Osteocyte (in vitro differentiated cells): ENCODE data around the gene NT5C2. TPM values are rescaled to one million over a fixed set of nuclear protein-coding genes. Genes with fewer than 3 reads are reported as not detected.
"Not testable (repeated sequence)": the region's sequence is repeated elsewhere in the genome, so short reads cannot be mapped to it uniquely, and the experiment has no call there.

Experiments used
- DNase-seq: peaks from one replicate; pipeline ENCODE4 v3.0.0; 2021; ENCODE audit warnings: mixed read lengths; ENCODE audit not compliant: unreplicated experiment; ENCODE audit errors: extremely low spot score
- H3K27ac Mint-ChIP-seq: one replicate; pipeline ENCODE4 v1.8.0; 2021; ENCODE audit warnings: mild to moderate bottlenecking, mixed read lengths; ENCODE audit not compliant: unreplicated experiment
- H3K27me3 Mint-ChIP-seq: one replicate; pipeline ENCODE4 v1.8.0; 2021; ENCODE audit warnings: mixed read lengths; ENCODE audit not compliant: unreplicated experiment
- H3K36me3 Mint-ChIP-seq: one replicate; pipeline ENCODE4 v1.8.0; 2021; ENCODE audit warnings: mixed read lengths; ENCODE audit not compliant: unreplicated experiment
- H3K4me1 Mint-ChIP-seq: one replicate; pipeline ENCODE4 v1.8.0; 2021; ENCODE audit warnings: mixed read lengths; ENCODE audit not compliant: unreplicated experiment
- H3K4me3 Mint-ChIP-seq: one replicate; pipeline ENCODE4 v1.8.0; 2021; ENCODE audit warnings: mild to moderate bottlenecking, moderate library complexity, mixed read lengths; ENCODE audit not compliant: unreplicated experiment
- H3K9me3 Mint-ChIP-seq: one replicate; pipeline ENCODE4 v1.8.0; 2021; ENCODE audit warnings: mixed read lengths; ENCODE audit not compliant: unreplicated experiment
- total RNA-seq: library from RNA; stranded (reverse); gene quantifications from 2 replicates; pipeline ENCODE4 v1.2.1, GENCODE V29; 2021
- TF ChIP-seq, protein P1 (sequence below): fragments of 200-600 bp; sonication (generic); IDR thresholded peaks from 2 replicates; pipeline ENCODE4 v1.5.0; 2021; ENCODE audit warnings: antibody characterized with exemption, mild to moderate bottlenecking, moderate library complexity

The NT5C2 gene
- total RNA-seq, 1 donor from 2014 or later, result 64.0 TPM

DNA sequence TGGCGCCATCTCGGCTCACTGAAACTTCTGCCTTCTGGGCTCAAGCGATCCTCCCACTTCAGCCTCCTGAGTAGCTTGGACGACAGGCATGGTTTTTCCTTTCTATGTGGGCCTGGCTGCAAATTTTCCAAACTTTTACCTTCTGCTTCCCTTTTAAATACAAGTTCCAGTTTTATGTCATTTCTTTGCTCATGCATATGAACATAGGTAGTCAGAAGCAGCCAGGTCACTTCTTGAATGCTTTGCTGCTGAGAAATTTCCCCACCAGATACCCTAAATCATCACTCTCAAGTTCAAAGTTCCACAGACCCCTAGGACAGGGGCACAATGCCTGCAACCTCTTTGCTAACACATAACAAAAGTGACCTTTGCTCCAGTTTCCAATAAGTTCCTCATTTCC lies 31.1 kb upstream of the NT5C2 start:
- peaks cover 3% of the 10 kb centered on the region for H3K4me1 Mint-ChIP-seq
- H3K36me3 Mint-ChIP-seq, result no peaks in the 10 kb centered on the region
- TF ChIP-seq, protein P1, sequence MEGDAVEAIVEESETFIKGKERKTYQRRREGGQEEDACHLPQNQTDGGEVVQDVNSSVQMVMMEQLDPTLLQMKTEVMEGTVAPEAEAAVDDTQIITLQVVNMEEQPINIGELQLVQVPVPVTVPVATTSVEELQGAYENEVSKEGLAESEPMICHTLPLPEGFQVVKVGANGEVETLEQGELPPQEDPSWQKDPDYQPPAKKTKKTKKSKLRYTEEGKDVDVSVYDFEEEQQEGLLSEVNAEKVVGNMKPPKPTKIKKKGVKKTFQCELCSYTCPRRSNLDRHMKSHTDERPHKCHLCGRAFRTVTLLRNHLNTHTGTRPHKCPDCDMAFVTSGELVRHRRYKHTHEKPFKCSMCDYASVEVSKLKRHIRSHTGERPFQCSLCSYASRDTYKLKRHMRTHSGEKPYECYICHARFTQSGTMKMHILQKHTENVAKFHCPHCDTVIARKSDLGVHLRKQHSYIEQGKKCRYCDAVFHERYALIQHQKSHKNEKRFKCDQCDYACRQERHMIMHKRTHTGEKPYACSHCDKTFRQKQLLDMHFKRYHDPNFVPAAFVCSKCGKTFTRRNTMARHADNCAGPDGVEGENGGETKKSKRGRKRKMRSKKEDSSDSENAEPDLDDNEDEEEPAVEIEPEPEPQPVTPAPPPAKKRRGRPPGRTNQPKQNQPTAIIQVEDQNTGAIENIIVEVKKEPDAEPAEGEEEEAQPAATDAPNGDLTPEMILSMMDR, result no peak
- H3K9me3 Mint-ChIP-seq, result peaks cover 12% of the 10 kb centered on the region
- no peak overlapping the region for H3K4me3 Mint-ChIP-seq
- no peak overlapping the region for H3K27ac Mint-ChIP-seq
- no peaks in the 10 kb centered on the region for H3K27me3 Mint-ChIP-seq
- DNase-seq, result no peak

DNA sequence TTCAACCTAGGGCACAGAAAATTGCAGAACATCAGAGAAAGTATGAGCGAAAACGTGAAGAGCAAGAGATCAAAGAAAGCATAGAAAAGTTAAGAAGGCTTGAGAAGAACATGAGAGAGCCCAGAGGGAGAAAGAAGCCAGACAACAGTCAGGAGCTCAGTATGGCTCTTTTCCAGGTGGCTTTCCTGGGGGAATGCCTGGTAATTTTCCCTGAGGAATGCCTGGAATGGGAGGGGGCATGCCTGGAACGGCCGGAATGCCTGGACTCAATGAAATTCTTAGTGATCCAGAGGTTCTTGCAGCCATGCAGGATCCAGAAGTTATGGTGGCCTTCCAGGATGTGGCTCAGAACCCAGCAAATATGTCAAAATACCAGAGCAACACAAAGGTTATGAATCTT lies 23.3 kb upstream of the NT5C2 start:
- H3K4me3 Mint-ChIP-seq, H3K4me1 Mint-ChIP-seq, H3K27ac Mint-ChIP-seq, H3K9me3 Mint-ChIP-seq, DNase-seq, H3K27me3 Mint-ChIP-seq, H3K36me3 Mint-ChIP-seq: not testable (repeated sequence)

DNA sequence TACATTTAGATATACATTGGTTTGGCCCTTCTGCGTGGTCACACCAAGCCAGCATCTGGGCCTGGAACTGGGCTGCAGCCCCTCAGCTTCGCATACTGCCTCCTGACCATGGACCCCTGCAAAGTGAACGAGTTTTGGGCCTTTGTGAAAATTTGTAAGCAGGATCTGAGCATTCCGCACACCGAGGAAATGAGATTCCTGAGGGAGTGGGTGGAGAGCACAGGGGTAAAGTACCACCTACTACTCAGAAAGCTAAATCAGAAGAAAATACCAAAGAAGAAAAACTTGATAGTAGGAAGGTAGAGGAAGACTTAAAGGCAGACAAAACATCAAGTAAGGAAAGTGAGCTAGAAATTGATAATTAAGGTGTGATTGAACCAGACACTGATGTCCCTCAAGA lies 22.5 kb upstream of the NT5C2 start:
- H3K4me3 Mint-ChIP-seq, result no peak overlapping the region
- no peaks in the 10 kb centered on the region for H3K27me3 Mint-ChIP-seq
- no peak for DNase-seq
- TF ChIP-seq, protein P1, result no peak
- H3K4me1 Mint-ChIP-seq, result peaks cover 7% of the 10 kb centered on the region
- no peaks in the 10 kb centered on the region for H3K36me3 Mint-ChIP-seq
- no peak overlapping the region for H3K27ac Mint-ChIP-seq
- peaks cover 6% of the 10 kb centered on the region for H3K9me3 Mint-ChIP-seq

DNA sequence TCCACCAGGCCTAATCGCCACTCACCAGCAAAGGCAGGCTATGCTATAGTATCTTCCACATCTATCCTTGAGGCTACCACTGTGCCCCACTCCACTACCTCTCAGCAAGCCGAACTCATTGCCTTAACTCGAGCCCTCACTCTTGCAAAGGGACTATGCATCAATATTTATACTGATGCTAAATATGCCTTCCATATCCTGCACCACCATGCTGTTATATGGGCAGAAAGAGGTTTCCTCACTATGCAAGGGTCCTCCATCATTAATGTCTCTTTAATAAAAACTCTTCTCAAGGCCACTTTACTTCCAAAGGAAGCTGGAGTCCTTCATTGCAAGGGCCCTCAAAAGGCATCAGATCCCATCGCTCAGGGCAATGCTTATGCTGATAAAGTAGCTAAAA lies 17.2 kb upstream of the NT5C2 start:
- not testable (repeated sequence) for H3K27ac Mint-ChIP-seq, H3K36me3 Mint-ChIP-seq, H3K9me3 Mint-ChIP-seq, H3K27me3 Mint-ChIP-seq, DNase-seq, H3K4me1 Mint-ChIP-seq, H3K4me3 Mint-ChIP-seq

DNA sequence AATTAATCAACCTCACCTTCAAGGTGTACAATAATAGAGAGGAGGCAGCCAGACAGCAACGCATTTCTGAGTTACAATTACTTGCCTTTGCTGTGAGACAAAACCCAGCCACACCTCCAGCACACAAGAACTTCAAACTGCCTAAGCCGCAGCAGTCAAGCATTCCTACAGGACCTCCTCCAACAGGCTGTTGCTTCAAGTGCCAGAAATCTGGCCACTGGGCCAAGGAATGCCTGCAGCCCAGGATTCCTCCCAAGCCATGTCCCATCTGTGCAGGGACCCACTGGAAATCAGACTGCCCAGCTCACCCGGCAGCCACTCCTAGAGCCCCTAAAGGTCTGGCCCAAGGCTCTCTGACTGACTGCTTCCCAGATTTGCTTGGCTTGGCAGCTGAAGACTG lies 14.6 kb upstream of the NT5C2 start:
- H3K9me3 Mint-ChIP-seq, H3K4me1 Mint-ChIP-seq, DNase-seq, H3K4me3 Mint-ChIP-seq, H3K36me3 Mint-ChIP-seq, H3K27ac Mint-ChIP-seq, H3K27me3 Mint-ChIP-seq: not testable (repeated sequence)

DNA sequence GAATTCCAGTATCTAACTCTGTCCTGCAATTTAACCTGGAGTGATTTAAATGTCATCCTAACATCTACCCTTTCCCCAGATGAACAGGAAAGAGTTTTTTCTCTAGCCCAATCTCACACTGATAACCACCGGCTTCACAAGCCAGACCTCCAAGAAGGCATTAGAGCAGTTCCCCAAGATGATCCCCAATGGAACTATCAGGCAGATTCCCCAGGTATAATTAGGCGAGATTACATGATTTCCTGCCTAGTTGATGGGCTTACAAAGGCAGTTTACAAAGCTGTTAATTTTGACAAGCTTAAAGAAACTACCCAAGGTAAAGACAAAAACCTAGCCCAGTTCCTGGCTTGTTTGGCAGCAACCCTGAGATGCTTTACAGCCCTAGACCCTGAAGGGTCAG lies 14.1 kb upstream of the NT5C2 start:
- Mint-ChIP-seq H3K27me3 (no peaks in the 10 kb centered on the region), H3K9me3 (no peaks in the 10 kb centered on the region), H3K36me3 (no peaks in the 10 kb centered on the region), H3K4me1 (peaks cover 4% of the 10 kb centered on the region), H3K4me3 (no peak overlapping the region), H3K27ac (no peak overlapping the region)
- TF ChIP-seq, protein P1, result no peak
- no peak for DNase-seq

DNA sequence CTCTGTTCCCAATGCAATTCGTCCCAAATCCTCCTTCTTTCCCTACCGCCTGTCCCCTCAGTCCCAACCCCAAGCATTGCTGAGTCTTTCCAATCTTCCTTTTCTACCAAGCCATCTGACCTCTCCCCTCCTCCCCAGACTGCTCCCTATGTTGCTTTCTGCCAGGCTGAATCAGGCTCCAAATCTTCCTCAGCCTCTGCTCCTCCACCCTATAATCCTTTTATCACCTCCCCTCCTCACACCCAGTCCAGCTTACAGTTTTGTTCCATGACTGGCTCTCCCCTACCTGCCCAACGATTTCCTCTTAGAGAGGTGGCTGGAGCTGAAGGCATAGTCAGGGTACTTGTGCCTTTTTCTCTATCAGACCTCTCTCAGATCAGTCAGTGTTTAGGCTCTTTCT lies 13.6 kb upstream of the NT5C2 start:
- H3K27ac Mint-ChIP-seq, H3K4me1 Mint-ChIP-seq, H3K27me3 Mint-ChIP-seq, H3K36me3 Mint-ChIP-seq, H3K4me3 Mint-ChIP-seq, DNase-seq, H3K9me3 Mint-ChIP-seq: not testable (repeated sequence)

DNA sequence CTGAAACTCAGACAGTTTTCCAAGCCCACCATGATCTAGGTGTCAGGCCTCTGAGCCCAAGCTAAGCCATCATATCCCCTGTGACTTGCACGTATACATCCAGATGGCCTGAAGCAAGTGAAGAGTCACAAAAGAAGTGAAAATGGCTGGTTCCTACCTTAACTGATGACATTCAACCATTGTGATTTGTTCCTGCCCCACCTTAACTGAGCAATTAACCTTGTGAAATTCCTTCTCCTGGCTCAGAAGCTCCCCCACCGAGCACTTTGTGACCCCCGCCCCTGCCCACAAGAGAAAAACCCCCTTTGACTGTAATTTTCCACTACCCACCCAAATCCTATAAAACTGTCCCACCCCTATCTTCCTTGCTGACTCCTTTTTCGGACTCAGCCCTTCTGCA lies 12.3 kb upstream of the NT5C2 start:
- not testable (repeated sequence) for H3K27ac Mint-ChIP-seq, H3K4me1 Mint-ChIP-seq

More for the DNA sequence above, 12.3 kb upstream of the NT5C2 start:
- H3K36me3 Mint-ChIP-seq, H3K27me3 Mint-ChIP-seq, H3K9me3 Mint-ChIP-seq, DNase-seq, H3K4me3 Mint-ChIP-seq: not testable (repeated sequence)
